Mammary epithelial cell (primary cell): ENCODE data around the gene CMSS1.

Experiments
- EZH2 ChIP-seq: IDR thresholded peaks from 2 replicates; pipeline ENCODE4 v1.6.1; 2012; ENCODE audit warnings: low read length, inconsistent platforms, borderline replicate concordance
- TF ChIP-seq, protein P1 (sequence below), 2 donors: IDR thresholded peaks in 1 of 2; conservative IDR thresholded peaks in 1 of 2; 2 replicates each; pipeline ENCODE4 v1.5.1; 2011 to 2012; ENCODE audit warnings: inconsistent platforms in 2 of 2, low read length in 2 of 2, mild to moderate bottlenecking in 2 of 2, control low read depth in 1 of 2, low read depth in 1 of 2; ENCODE audit not compliant: insufficient read depth in 1 of 2; ENCODE audit errors: extremely low read depth in 1 of 2

DNA sequence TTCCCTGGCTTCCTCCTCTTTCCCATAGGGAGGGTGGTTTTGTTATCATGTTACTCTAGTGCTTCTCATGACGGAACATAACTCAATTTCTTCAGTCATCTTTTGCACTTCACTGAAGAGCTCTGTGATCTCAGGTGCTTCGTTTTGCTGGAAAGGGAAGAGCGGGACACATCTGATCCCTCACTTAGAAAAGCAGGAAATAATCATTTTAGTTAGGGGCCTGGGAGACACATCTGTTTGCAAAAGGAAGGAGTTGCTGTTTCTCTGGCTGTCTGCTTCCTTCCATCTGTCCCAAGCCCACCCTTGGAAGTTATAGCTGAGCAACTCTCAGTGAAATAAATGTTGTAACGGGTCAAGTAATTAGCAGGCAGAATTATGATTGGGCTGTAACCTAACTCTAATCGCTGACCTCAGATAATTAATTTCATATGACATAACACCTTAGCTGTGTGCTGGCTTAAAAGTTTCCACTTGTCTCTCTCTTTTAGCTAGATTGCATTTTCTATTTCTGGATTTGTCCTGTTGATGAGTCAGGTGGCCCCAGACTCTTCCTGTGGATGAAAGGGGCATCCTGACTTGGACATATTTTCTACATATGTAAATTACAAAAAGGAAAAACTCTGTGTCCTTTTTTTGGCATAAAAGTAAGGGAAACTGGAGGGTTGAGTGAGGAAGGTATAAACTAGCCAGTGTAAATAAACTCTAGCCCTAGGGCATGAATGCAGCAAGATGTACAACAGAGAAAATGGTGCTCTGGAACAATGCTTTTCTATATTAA lies 307.7 kb downstream of the CMSS1 start:
- TF ChIP-seq, protein P1, sequence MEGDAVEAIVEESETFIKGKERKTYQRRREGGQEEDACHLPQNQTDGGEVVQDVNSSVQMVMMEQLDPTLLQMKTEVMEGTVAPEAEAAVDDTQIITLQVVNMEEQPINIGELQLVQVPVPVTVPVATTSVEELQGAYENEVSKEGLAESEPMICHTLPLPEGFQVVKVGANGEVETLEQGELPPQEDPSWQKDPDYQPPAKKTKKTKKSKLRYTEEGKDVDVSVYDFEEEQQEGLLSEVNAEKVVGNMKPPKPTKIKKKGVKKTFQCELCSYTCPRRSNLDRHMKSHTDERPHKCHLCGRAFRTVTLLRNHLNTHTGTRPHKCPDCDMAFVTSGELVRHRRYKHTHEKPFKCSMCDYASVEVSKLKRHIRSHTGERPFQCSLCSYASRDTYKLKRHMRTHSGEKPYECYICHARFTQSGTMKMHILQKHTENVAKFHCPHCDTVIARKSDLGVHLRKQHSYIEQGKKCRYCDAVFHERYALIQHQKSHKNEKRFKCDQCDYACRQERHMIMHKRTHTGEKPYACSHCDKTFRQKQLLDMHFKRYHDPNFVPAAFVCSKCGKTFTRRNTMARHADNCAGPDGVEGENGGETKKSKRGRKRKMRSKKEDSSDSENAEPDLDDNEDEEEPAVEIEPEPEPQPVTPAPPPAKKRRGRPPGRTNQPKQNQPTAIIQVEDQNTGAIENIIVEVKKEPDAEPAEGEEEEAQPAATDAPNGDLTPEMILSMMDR (conservative IDR thresholded peaks at IDR 0.05 in 1 of 2, IDR thresholded peaks at IDR 0.05 in 1 of 2; ENCODE audit: extremely low read depth in 1 of 2, insufficient read depth in 1 of 2, low read depth in 1 of 2, low read length in 2 of 2) = no peak
- TF ChIP-seq EZH2 = no peak
